ENCODE measurements around the gene GMEB1.

- TF ChIP-seq RAD21 (IDR thresholded peaks at IDR 0.05; ENCODE audit: low read depth) (no peak), REST (IDR thresholded peaks at IDR 0.05; ENCODE audit: low read depth) (no peak)
Observed at GRCh38 chr1:28719332-28719619, 50.7 kb downstream of the GMEB1 start.
